ENCODE data around the gene MOXD1.
"Not testable (repeated sequence)": the region's sequence is repeated elsewhere in the genome, so short reads cannot be mapped to it uniquely, and the experiment has no call there.

Gene MOXD1

DNA sequence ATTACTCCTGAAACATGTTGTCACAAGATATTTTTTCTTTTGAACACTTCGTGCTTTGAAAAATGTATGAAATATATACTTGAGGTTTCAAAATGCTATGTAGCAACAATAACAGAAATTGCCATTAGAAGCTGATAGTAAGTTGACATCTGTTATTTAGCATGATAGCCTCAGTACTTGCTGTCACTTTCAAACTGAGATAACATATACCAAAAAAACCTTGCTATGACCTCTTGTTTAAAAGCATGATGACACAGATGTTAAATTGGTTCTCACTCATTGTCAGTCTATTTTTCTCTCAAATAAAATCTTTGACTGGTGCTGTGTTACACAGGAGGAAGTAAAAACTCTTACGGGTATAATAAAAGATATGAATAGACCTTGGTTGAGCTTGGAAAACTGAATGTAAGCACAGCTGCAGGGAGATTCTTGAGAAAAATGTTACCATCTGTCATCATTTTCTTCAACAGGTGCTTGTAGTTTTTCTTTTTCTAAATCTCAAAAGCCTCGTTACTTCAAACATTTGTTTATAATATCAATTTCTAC is 18.6 kb downstream of the MOXD1 start:
- ATAC-seq (no peak), DNase-seq (no peak)
- Mint-ChIP-seq H3K4me1 (peaks cover 3% of the 10 kb centered on the region), H3K27me3 (peaks cover 20% of the 10 kb centered on the region), H3K27ac (no peak overlapping the region), H3K36me3 (ENCODE audit: low read depth) (no peaks in the 10 kb centered on the region), H3K4me3 (no peak overlapping the region), H3K9me3 (peaks cover 6% of the 10 kb centered on the region)

- H3K27me3 Mint-ChIP-seq = peaks cover 22% of the 10 kb centered on the region
- DNase-seq (no peak), ATAC-seq (no peak)
- H3K4me1 Mint-ChIP-seq = peaks cover 3% of the 10 kb centered on the region
- H3K4me3 Mint-ChIP-seq = no peak overlapping the region
- H3K9me3 Mint-ChIP-seq = peaks cover 6% of the 10 kb centered on the region
- H3K27ac Mint-ChIP-seq = no peak overlapping the region
- no peaks in the 10 kb centered on the region for H3K36me3 Mint-ChIP-seq (ENCODE audit: low read depth)
These were observed 19.9 kb downstream of the MOXD1 start for GRCh38 chr6:132381381-132381780.

DNA sequence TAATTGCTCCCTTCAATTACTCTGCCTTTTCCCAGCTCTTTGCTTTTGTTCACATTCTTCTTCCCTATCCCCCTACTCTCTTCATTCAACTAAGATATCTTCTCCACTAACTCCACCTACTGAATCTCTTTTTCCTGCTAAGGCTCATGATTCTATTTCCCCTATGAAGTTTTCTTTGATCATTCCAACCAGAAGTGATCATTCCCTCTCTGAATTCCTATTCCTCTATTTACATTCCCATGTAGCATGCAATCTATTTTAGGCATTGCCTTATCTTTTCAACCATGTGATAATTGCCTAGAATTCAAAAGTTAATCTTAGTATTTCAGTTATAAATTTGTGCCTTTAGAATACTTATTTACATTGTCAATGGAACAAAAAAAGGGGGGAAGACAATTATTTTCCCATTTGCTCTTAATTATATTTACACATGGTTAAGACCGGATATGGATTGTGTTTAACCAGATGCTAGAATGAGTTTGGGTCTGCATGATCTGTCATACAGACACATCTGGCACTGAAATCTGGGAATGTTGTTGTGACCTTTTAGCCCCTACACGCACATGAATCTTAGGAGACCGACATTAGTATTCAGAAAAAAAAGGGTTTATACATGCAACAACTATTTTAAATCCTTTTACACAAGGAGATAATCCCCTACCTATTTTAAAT is 20.8 kb downstream of the MOXD1 start:
- no peaks in the 10 kb centered on the region for H3K36me3 Mint-ChIP-seq (ENCODE audit: low read depth)
- peaks cover 6% of the 10 kb centered on the region for H3K9me3 Mint-ChIP-seq
- no peak overlapping the region for H3K27ac Mint-ChIP-seq
- ATAC-seq (no peak), DNase-seq (no peak)
- peaks cover 3% of the 10 kb centered on the region for H3K4me1 Mint-ChIP-seq
- H3K4me3 Mint-ChIP-seq = no peak overlapping the region
- H3K27me3 Mint-ChIP-seq = peaks cover 22% of the 10 kb centered on the region

- no peak overlapping the region for H3K27ac Mint-ChIP-seq
- no peak for ATAC-seq
These were observed 31.7 kb downstream of the MOXD1 start for GRCh38 chr6:132369526-132369925.

GRCh38 chr6:132368916-132369481 is 32.3 kb downstream of the MOXD1 start:
- peaks cover 27% of the 10 kb centered on the region for H3K27me3 Mint-ChIP-seq
- no peak for DNase-seq
- no peak overlapping the region for H3K4me3 Mint-ChIP-seq
- H3K9me3 Mint-ChIP-seq = no peaks in the 10 kb centered on the region
- peaks cover 32% of the 10 kb centered on the region for H3K4me1 Mint-ChIP-seq
- ATAC-seq = no peak
- no peaks in the 10 kb centered on the region for H3K36me3 Mint-ChIP-seq (ENCODE audit: low read depth)
- no peak overlapping the region for H3K27ac Mint-ChIP-seq

More at GRCh38 chr6:132369526-132369925, 31.7 kb downstream of the MOXD1 start:
- H3K4me1 Mint-ChIP-seq = peaks cover 26% of the 10 kb centered on the region
- peaks cover 27% of the 10 kb centered on the region for H3K27me3 Mint-ChIP-seq
- DNase-seq = no peak
- no peaks in the 10 kb centered on the region for H3K36me3 Mint-ChIP-seq (ENCODE audit: low read depth)
- H3K4me3 Mint-ChIP-seq = no peak overlapping the region
- no peaks in the 10 kb centered on the region for H3K9me3 Mint-ChIP-seq

- Mint-ChIP-seq H3K27me3 (peaks cover 23% of the 10 kb centered on the region), H3K4me1 (peaks cover 50% of the 10 kb centered on the region), H3K9me3 (no peaks in the 10 kb centered on the region), H3K27ac (peak overlapping the region; percentile 64), H3K36me3 (ENCODE audit: low read depth) (no peaks in the 10 kb centered on the region), H3K4me3 (no peak overlapping the region)
- DNase-seq (no peak), ATAC-seq (peak; percentile 89)
These were observed 35.9 kb downstream of the MOXD1 start for GRCh38 chr6:132365281-132365907.

GRCh38 chr6:132364306-132365074 is 36.8 kb downstream of the MOXD1 start:
- Mint-ChIP-seq H3K27ac (no peak overlapping the region), H3K9me3 (no peaks in the 10 kb centered on the region), H3K36me3 (ENCODE audit: low read depth) (no peaks in the 10 kb centered on the region), H3K27me3 (peaks cover 20% of the 10 kb centered on the region), H3K4me3 (no peak overlapping the region), H3K4me1 (peaks cover 51% of the 10 kb centered on the region)
- DNase-seq = no peak
- ATAC-seq = no peak

- DNase-seq (no peak), ATAC-seq (peak; percentile 60)
- Mint-ChIP-seq H3K36me3 (ENCODE audit: low read depth) (no peaks in the 10 kb centered on the region), H3K4me1 (peaks cover 57% of the 10 kb centered on the region), H3K9me3 (no peaks in the 10 kb centered on the region), H3K4me3 (no peak overlapping the region), H3K27me3 (peaks cover 6% of the 10 kb centered on the region), H3K27ac (no peak overlapping the region)
These were observed 38.7 kb downstream of the MOXD1 start for GRCh38 chr6:132362442-132363185.

- Mint-ChIP-seq H3K9me3 (no peaks in the 10 kb centered on the region), H3K36me3 (ENCODE audit: low read depth) (no peaks in the 10 kb centered on the region), H3K4me1 (peaks cover 53% of the 10 kb centered on the region), H3K27me3 (peaks cover 3% of the 10 kb centered on the region), H3K4me3 (no peak overlapping the region), H3K27ac (no peak overlapping the region)
- ATAC-seq = no peak
- no peak for DNase-seq
These were observed 40.2 kb downstream of the MOXD1 start for GRCh38 chr6:132361101-132361500.

DNA sequence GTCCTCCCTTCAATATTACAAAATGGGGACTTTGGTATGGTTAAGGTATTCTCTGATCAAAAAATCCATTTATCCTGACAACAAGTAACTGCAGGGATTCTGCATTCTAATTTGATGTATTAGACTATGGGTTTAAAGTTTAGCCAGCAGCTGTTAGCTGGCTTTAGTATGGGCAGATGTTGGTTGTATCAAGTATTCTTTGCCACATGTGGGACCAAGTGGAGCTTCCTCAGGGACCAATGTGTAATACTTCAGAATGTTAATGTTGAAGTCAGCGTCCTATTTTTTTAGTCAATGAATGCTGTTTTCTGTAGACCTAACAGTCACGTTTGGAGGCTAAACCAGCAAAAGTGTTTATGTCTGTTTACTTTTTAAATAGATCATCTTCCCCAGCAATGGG is 41.4 kb downstream of the MOXD1 start:
- H3K9me3 Mint-ChIP-seq = no peaks in the 10 kb centered on the region
- H3K36me3 Mint-ChIP-seq (ENCODE audit: low read depth) = peaks cover 4% of the 10 kb centered on the region
- no peak for ATAC-seq
- peaks cover 2% of the 10 kb centered on the region for H3K27me3 Mint-ChIP-seq
- H3K4me1 Mint-ChIP-seq = peaks cover 52% of the 10 kb centered on the region
- H3K27ac Mint-ChIP-seq = no peak overlapping the region
- no peak overlapping the region for H3K4me3 Mint-ChIP-seq
- DNase-seq = no peak

DNA sequence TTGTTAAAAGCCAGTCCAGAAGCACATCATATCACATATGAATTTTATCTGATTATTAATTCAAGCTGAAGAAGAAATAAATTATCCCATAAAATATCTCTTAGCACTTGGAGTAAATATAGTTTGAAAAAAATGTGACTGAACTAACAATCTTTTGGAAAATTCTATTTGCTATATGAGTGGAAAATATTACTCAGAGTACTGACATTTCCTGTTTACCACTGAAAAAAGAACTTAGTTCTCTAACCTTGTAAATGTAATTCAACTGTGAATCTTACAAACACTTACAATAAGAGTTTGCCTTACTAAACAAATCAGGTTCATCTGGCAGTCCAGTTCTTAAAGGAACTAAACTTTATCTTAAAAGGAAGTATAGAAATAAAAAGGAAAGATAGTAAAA is 44.2 kb downstream of the MOXD1 start:
- Mint-ChIP-seq H3K27me3 (peaks cover 2% of the 10 kb centered on the region), H3K36me3 (ENCODE audit: low read depth) (peaks cover 6% of the 10 kb centered on the region), H3K27ac (peak overlapping the region; percentile 44), H3K4me3 (no peak overlapping the region), H3K4me1 (peaks cover 56% of the 10 kb centered on the region), H3K9me3 (no peaks in the 10 kb centered on the region)
- no peak for DNase-seq
- no peak for ATAC-seq

DNA sequence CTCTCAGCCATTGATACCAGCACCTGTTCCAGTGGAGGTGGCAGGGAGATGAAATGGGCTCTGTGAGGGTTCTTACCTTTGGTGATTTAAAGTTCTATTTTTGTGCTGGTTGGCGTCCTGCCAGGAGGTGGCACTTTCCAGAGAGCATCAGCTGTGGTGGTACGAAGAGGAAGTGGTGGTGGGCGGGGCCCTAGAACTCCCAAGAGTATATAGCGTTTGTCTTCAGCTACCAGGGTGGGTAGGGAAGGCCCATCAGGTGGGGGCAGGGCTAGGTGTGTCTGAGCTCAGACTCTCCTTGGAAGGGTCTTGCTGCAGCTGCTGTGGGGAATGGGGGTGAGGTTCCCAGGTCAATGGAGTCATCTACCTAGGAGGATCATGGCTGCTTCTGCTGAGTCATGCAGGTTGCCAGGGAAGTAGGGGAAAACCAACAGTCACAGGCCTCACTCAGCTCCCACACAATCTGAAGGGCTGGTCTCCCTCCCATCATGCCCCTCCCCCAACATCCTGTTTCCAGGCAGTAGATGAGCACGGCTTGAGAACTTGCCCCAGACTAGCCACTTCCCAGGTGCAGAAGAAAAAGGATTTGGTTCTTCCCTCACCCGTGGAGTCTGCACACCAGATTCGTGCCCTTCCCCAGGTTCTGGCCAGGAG is 46.6 kb downstream of the MOXD1 start:
- peak; percentile 89 for ATAC-seq
- Mint-ChIP-seq H3K4me1 (peaks cover 59% of the 10 kb centered on the region), H3K9me3 (no peaks in the 10 kb centered on the region), H3K4me3 (no peak overlapping the region), H3K36me3 (ENCODE audit: low read depth) (peaks cover 6% of the 10 kb centered on the region), H3K27me3 (no peaks in the 10 kb centered on the region), H3K27ac (peak overlapping the region; percentile 79)
- DNase-seq = peak; percentile 64

DNA sequence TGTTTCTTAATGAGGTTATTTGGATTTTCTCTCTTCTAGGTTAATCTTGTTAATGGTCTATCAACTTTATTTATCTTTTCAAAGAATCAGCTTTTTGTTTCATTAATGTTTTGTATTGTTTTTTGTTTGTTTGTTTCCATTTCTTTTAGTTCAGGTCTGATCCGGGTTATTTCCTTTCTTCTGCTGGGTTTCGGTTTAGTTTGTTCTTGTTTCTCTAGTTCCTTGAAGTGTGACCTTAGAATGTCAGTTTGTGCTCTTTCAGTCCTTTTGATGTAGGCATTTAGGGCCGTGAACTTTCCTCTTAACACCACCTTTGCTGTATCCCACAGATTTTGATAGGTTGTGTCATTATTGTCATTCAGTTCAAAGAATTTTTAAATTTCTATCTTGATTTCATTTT is 49.3 kb downstream of the MOXD1 start:
- Mint-ChIP-seq H3K27ac (peak overlapping the region; percentile 10), H3K4me1 (peaks cover 50% of the 10 kb centered on the region)
- ATAC-seq; DNase-seq; H3K4me3 Mint-ChIP-seq; H3K27me3 Mint-ChIP-seq; H3K36me3 Mint-ChIP-seq (ENCODE audit: low read depth); H3K9me3 Mint-ChIP-seq: not testable (repeated sequence)

Measured in activated naive CD8-positive, alpha-beta T cell treated with anti-CD3 and anti-CD28 coated beads, Interleukin-2, amount 50 U/mL, for 24 hours (primary cell).